ENCODE results near the gene SH2D2A. TPM values are rescaled to one million over a fixed set of nuclear protein-coding genes. Genes with fewer than 3 reads are reported as not detected.

The SH2D2A gene
- total RNA-seq, 1 donor from 2014 or later: 0.41 TPM

Other genes starting within 250 kb of the SH2D2A start
- 1.2 TPM for gene IQGAP3, start 244.3 kb downstream of the SH2D2A start, total RNA-seq
- gene TTC24, start 237.1 kb downstream of the SH2D2A start, total RNA-seq: not detected
- 34.6 TPM for gene NAXE, start 225.1 kb downstream of the SH2D2A start, total RNA-seq
- gene GPATCH4, start 215.4 kb downstream of the SH2D2A start, total RNA-seq: 5.7 TPM
- gene HAPLN2, start 197.4 kb downstream of the SH2D2A start, total RNA-seq: 0.41 TPM
- gene BCAN, start 174.7 kb downstream of the SH2D2A start, total RNA-seq: 52.2 TPM
- gene NES, start 139.4 kb downstream of the SH2D2A start, total RNA-seq: 43.2 TPM
- 7.7 TPM for gene CRABP2, start 111.3 kb downstream of the SH2D2A start, total RNA-seq
- 5.7 TPM for gene METTL25B, start 88.4 kb downstream of the SH2D2A start, total RNA-seq
- gene ISG20L2, start 88.1 kb downstream of the SH2D2A start, total RNA-seq: 7.3 TPM
- 14.7 TPM for gene MRPL24, start 75.8 kb downstream of the SH2D2A start, total RNA-seq
- 63.6 TPM for gene HDGF, start 65.2 kb downstream of the SH2D2A start, total RNA-seq
- gene PRCC, start 49.3 kb downstream of the SH2D2A start, total RNA-seq: 14.3 TPM
- under 0.01 TPM for gene INSRR, start 42.3 kb upstream of the SH2D2A start, total RNA-seq
- gene NTRK1, start 44.0 kb upstream of the SH2D2A start, total RNA-seq: 0.41 TPM
- 0.41 TPM for gene PEAR1, start 76.9 kb upstream of the SH2D2A start, total RNA-seq
- gene LRRC71, start 103.8 kb upstream of the SH2D2A start, total RNA-seq: not detected
- 41.6 TPM for gene ARHGEF11, start 228.9 kb upstream of the SH2D2A start, total RNA-seq